GM19099 (cell line): ENCODE measurements around the gene ARVCF.

Experiments used
- POLR2A ChIP-seq: IDR thresholded peaks from 3 replicates; pipeline ENCODE4 v1.6.1; 2011; ENCODE audit warnings: low read depth; ENCODE audit not compliant: insufficient read length; ENCODE audit errors: extremely low read depth

Gene ARVCF

GRCh38 chr22:19992921-19993355 lies 23.7 kb downstream of the ARVCF start:
- TF ChIP-seq POLR2A: no peak

- TF ChIP-seq POLR2A: no peak
Measured at GRCh38 chr22:19992481-19992911, 24.1 kb downstream of the ARVCF start.

- no peak for TF ChIP-seq POLR2A
Measured at GRCh38 chr22:19991645-19992451, 24.8 kb downstream of the ARVCF start.

- TF ChIP-seq POLR2A: no peak
Measured at GRCh38 chr22:19991395-19991644, 25.3 kb downstream of the ARVCF start.

- no peak for TF ChIP-seq POLR2A
Measured at GRCh38 chr22:19990609-19991394, 25.8 kb downstream of the ARVCF start.

GRCh38 chr22:19990188-19990587 lies 26.4 kb downstream of the ARVCF start:
- TF ChIP-seq POLR2A: no peak

- no peak for TF ChIP-seq POLR2A
Measured at GRCh38 chr22:19989725-19990067, 26.9 kb downstream of the ARVCF start.

- no peak for TF ChIP-seq POLR2A
Measured at GRCh38 chr22:19988965-19989724, 27.5 kb downstream of the ARVCF start.

- no peak for TF ChIP-seq POLR2A
Measured at GRCh38 chr22:19988331-19988808, 28.3 kb downstream of the ARVCF start.

GRCh38 chr22:19987394-19988306 lies 29.0 kb downstream of the ARVCF start:
- no peak for TF ChIP-seq POLR2A

- no peak for TF ChIP-seq POLR2A
Measured at GRCh38 chr22:19986410-19987341, 29.9 kb downstream of the ARVCF start.

GRCh38 chr22:19986011-19986409 lies 30.6 kb downstream of the ARVCF start:
- TF ChIP-seq POLR2A: no peak
